Upper lobe of left lung (tissue), 4 donors: ENCODE measurements around the gene TXNRD2.
A peak's percentile ranks its signal among the peaks of the same experiment; 100 is the strongest.

ENCODE experiments used
- CTCF ChIP-seq, 6 experiments: fragments of 450-650 bp in 4 of 6; fragments of 200-600 bp in 2 of 6; sonication (generic) in 2 of 6; IDR thresholded peaks; one replicate each; pipeline ENCODE4 v1.5.1; 2016 to 2019; ENCODE audit warnings: antibody characterized with exemption in 6 of 6
- EP300 ChIP-seq, 4 donors: sonication (generic); formaldehyde crosslinking; IDR thresholded peaks; one replicate each; pipeline ENCODE4 v1.5.1; 2017; ENCODE audit warnings: antibody characterized with exemption in 4 of 4, control low read depth in 2 of 4
- POLR2A ChIP-seq, 4 donors: fragments of 450-650 bp; IDR thresholded peaks; one replicate each; pipeline ENCODE4 v1.5.1; 2016 to 2017; ENCODE audit warnings: antibody characterized with exemption in 4 of 4, mild to moderate bottlenecking in 2 of 4
- POLR2AphosphoS5 ChIP-seq, 2 donors: sonication (generic); formaldehyde crosslinking; IDR thresholded peaks; one replicate each; pipeline ENCODE4 v1.5.1; 2017; ENCODE audit warnings: antibody characterized with exemption in 2 of 2

GRCh38 chr22:19970479-19971275 lies 29.1 kb upstream of the TXNRD2 start:
- TF ChIP-seq CTCF (IDR thresholded peaks at IDR 0.05) (peak; percentile 85 to 99 (median 90)), EP300 (IDR thresholded peaks at IDR 0.05) (no peak), POLR2A (IDR thresholded peaks at IDR 0.05) (no peak), POLR2AphosphoS5 (IDR thresholded peaks at IDR 0.05) (no peak)
